IPS-18c (cell line): Measurements from ENCODE around the gene SCNM1.
"Not testable (repeated sequence)": the region's sequence is repeated elsewhere in the genome, so short reads cannot be mapped to it uniquely, and the experiment has no call there.

ENCODE experiments used
- H3K4me3 ChIP-seq: 2 replicates; pipeline ENCODE4 v1.7.0; 2013; ENCODE audit warnings: low read depth, mild to moderate bottlenecking, low read length, moderate library complexity; ENCODE audit not compliant: insufficient read depth
- H3K9me3 ChIP-seq: one replicate; pipeline ENCODE4 v1.6.1; 2013; ENCODE audit warnings: mild to moderate bottlenecking, low read length, moderate library complexity; ENCODE audit not compliant: control insufficient read depth, insufficient read depth

The SCNM1 gene

DNA sequence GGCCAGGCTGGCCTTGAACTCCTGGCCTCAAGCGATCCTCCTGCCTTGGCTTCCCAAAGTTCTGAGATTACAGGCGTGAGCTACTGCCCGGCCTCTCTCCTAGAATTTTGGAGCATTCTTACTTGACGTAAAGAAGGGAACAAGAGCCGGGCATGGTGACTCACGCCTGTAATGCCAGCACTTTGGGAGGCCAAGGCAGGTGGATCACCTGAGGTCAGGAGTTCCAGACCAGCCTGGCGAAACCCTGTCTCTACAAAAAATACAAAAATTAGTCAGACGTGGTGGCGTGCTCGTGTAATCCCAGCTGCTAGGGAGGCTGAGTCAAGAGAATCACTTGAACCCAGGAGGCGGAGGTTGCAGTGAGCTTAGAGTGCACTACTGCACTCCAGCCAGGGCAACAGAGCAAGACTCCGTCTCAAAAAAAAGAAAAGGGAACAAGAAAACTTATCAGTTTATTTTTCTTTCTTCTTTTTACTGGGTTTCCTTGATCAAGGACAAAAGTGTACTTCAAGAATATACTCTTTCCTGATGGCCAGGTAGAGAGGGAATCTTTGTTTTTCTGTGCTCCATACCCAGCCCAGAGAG, 39.5 kb downstream of the SCNM1 start:
- H3K9me3 ChIP-seq, H3K4me3 ChIP-seq: not testable (repeated sequence)

DNA sequence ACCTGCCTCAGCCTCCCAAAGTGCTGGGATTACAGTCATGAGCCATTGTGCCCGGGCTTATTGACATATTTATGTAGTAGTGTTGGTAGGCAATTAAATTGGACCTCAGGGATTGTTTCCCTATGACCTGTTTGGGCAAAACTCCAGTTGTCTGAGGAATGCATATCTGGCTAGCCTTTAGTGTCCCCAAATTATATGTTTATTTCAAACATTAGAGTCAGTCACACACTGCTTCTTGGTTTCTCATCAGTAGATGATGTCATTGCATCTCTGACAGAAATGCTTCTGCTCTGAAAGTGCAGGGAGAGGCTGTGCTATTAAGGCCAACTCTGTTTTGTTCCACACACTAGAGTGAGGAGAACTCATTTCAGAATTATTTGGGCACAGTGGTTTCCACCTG, 44.9 kb downstream of the SCNM1 start:
- no peak overlapping the region for H3K4me3 ChIP-seq

DNA sequence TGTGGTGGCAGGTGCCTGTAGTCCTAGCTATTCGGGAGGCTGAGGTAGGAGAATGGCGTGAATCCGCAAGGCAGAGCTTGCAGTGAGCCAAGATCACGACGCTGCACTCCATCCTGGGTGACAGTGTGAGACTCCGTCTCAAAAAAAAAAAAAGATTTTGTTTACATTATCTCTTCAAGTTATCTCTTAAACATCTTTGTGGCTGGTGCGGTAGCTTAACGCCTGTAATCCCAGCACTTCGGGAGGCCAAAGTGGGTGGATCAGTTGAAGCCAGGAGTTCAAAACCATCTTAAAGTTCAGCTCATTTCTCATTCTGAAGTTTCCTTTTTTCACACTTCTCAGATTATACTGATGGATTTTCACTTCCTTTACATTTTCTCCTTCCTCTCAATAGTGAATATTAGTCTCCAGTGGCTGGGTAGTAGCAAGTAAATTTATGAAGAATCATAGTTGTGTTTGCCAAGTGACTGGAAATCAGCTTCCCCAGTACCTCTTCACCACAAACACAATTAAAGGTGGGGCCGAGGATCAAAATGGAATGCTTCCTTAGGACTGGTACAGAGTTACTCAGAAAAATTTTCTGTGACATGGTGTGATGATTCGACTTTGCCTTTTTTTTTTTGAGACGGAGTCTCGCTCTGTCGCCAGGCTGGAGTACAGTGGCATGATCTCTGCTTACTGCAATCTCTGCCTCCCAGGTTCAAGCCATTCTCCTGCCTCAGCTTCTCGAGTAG, 46.2 kb downstream of the SCNM1 start:
- H3K9me3 ChIP-seq, result no peaks in the 10 kb centered on the region
- H3K4me3 ChIP-seq, result no peak overlapping the region

More for the DNA sequence above, 44.9 kb downstream of the SCNM1 start:
- H3K9me3 ChIP-seq, result no peaks in the 10 kb centered on the region

DNA sequence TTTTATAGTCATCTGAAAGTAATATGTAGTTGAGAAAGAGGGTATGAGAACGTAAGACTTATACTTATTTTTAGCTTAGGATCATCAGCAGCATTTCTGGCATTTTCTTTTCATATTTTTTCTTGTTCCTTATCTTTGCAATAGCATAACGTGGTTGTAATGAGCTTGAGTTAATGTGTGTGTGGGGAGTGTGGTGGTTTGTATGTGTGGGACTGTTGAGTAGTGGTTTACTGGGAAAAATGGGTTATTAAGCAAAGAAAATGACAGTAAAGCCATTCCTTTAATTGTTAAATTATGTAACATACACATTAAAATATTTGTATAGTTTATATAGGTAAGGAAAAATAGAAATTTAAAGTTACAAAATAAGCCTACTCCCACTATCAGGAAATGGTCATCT, 47.6 kb downstream of the SCNM1 start:
- Histone ChIP-seq H3K4me3 (no peak overlapping the region), H3K9me3 (no peaks in the 10 kb centered on the region)
